HS-5 (cell line): ENCODE data around the gene PIK3C2G.
"Not testable (repeated sequence)": the region's sequence is repeated elsewhere in the genome, so short reads cannot be mapped to it uniquely, and the experiment has no call there.

Experiments
- DNase-seq: peaks from one replicate; pipeline ENCODE4 v3.0.0-alpha.2; 2012; ENCODE audit warnings: low read depth

PIK3C2G gene

DNA sequence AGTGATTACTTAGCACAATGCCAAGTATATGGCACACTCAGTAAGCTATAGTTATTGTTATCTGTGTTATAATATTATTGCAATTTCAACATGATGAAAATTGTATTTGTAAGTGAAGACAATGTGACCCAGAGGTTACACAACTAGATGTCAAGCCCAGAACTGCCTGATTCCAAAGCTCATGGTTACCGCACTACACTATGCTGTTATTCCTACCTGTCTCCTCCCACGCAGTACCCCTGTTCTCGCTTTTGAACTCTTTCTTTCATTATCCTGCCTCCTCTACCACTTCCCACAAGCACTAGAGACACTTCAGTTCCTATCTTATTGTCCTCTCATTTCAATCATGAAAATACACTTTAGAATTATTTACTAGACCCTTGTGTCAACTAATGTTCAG is 383.2 kb downstream of the PIK3C2G start:
- DNase-seq, result no peak

GRCh38 chr12:18646286-18646890 is 385.1 kb downstream of the PIK3C2G start:
- no peak for DNase-seq

GRCh38 chr12:18651525-18651924 is 390.2 kb downstream of the PIK3C2G start:
- no peak for DNase-seq

DNA sequence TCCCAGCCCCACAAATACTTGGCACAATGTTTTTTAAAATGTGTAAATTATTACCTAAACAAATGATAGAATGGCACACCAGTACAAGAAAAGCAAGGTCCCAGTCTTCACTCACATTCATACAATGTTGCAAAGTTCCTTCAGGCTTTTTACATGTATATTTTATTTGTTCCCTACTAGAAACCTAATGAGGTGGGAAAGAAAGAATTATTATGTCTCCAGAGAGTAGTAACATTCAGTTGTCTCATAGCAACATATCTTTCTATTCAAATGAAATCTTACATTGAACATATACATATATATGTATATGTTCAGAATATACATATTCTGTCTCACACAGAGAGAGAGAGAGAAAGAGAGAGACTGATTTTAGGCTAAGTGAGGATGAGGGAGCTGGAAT is 391.3 kb downstream of the PIK3C2G start:
- DNase-seq, result no peak

- DNase-seq, result no peak
Observed at GRCh38 chr12:18653465-18653864, 392.1 kb downstream of the PIK3C2G start.

DNA sequence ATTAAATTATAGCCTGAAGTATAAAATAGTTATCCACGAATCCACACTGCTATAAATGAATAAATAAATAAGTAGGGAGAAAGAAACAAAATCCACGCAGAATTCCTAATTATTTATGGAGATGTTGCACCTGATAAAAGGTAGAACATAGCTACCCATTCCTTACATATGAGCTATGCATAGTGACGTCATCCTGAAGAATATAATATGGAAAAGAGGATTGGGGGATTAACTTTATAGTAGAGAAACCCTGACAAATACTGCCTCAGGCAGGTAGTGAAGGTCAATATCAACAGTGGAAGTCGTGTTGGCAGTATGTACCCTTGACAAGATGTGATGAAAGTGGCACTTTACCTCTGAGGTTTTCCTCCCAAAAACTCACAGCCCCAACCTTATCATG is 394.0 kb downstream of the PIK3C2G start:
- no peak for DNase-seq

GRCh38 chr12:18658179-18658578 is 396.9 kb downstream of the PIK3C2G start:
- DNase-seq, result no peak

DNA sequence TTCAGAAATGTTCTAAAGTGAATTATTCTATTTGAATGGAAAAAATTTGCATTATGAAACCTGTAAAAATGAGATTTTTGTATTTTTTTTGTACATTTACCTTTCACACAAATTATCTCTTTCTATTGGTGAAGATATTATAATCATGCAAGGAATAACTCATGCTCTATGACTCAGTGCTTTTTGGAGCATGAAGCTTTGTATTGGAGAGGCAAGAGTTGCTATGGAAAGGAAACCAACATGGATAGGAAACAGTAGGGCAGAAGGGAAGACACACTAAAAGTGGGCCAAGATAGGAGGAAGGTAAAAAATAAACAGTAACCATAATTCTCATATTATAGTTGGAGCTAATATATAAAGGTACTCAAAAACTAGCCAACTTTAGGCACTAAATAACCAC is 397.5 kb downstream of the PIK3C2G start:
- no peak for DNase-seq

- no peak for DNase-seq
Observed at GRCh38 chr12:18676141-18676540, 414.8 kb downstream of the PIK3C2G start.

- DNase-seq, result no peak
Observed at GRCh38 chr12:18676996-18677588, 415.8 kb downstream of the PIK3C2G start.

GRCh38 chr12:18681818-18682217 is 420.5 kb downstream of the PIK3C2G start:
- no peak for DNase-seq

- DNase-seq, result no peak
Observed at GRCh38 chr12:18683327-18684013, 422.2 kb downstream of the PIK3C2G start.

GRCh38 chr12:18684430-18684829 is 423.1 kb downstream of the PIK3C2G start:
- no peak for DNase-seq

- no peak for DNase-seq
Observed at GRCh38 chr12:18689771-18690170, 428.5 kb downstream of the PIK3C2G start.

DNA sequence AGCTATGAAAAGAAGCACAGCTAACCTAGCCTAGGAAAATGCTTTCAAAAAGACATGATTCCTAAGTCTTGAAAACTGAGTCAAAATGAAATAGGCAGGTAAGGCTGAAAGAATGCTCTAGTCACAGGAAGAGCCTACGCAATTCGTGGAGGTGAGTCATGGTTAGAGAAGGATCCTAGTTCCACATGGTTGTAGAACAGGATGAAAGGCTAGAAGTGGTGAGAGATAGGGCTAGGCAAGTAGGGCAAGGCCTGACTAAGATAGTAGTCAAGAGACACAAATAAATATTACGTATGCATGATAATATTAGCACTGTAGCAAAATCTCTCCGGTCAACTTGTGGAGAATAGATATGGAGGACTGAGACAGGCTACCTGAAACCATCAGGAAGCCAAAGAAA is 429.3 kb downstream of the PIK3C2G start:
- DNase-seq, result peak; percentile 97

DNA sequence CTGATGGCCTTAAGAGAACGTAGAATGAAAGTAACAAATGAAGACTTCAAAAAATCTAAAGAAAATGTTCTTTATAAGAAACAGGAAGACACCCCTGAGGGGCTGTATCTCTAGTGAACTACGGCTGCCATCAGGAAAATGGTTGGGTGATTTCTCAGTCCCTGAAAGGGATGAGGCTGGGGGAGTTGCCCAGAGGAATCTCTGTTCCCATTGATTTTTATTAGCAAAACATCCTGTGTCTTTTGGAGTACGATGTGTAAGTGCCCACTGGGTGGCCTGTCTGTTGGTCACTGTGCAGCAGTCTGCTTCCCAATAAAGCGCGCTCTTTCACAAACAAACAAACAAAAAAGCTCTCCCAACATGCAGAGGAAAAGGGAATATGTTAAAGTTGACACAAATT is 432.7 kb downstream of the PIK3C2G start:
- DNase-seq, result not testable (repeated sequence)

DNA sequence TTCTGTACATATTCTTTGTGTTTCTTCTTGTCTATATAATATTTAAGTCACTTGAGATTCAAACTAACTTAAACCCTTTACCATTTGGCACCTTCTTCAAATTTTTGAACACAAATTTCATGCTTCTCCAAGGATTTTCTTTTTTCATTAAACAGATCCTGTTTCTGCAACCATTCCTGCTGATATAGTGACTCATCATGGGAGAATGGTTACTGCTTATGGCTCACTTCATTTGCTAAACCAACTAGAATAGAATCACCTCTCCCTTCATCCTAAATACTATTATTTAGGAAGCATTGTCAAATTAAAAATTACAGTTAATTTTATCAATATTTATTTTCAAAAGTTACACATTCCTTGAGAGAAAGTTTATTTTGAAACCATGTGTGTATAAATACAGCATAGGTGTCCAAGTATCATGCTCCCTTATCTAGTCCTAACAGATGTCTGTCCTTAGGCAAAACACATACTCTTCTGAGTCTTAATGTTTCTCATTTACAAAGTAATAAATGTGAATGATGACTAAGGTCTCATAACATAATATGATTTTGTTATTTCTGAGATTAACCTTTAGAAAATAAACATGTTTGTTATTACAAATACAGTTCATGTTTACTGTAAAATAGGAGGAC is 435.8 kb downstream of the PIK3C2G start:
- no peak for DNase-seq
